ELR (cell line): ENCODE measurements around the gene TRAPPC6A.

Experiments used
- DNase-seq: peaks from one replicate; pipeline ENCODE4 v3.0.0-alpha.2; 2015; ENCODE audit warnings: low read depth

The TRAPPC6A gene

GRCh38 chr19:45147835-45148676 lies 30.0 kb downstream of the TRAPPC6A start:
- no peak for DNase-seq

GRCh38 chr19:45146741-45147205 lies 31.3 kb downstream of the TRAPPC6A start:
- DNase-seq, result no peak

GRCh38 chr19:45146251-45146650 lies 31.8 kb downstream of the TRAPPC6A start:
- no peak for DNase-seq

- no peak for DNase-seq
Observed at GRCh38 chr19:45145270-45146189, 32.5 kb downstream of the TRAPPC6A start.

GRCh38 chr19:45144431-45145269 lies 33.4 kb downstream of the TRAPPC6A start:
- no peak for DNase-seq

GRCh38 chr19:45142726-45143110 lies 35.3 kb downstream of the TRAPPC6A start:
- DNase-seq, result no peak

GRCh38 chr19:45142016-45142725 lies 35.9 kb downstream of the TRAPPC6A start:
- DNase-seq, result no peak

GRCh38 chr19:45141203-45141900 lies 36.7 kb downstream of the TRAPPC6A start:
- DNase-seq, result no peak

GRCh38 chr19:45140533-45140932 lies 37.5 kb downstream of the TRAPPC6A start:
- DNase-seq, result no peak

- DNase-seq, result no peak
Observed at GRCh38 chr19:45140144-45140503, 37.9 kb downstream of the TRAPPC6A start.

GRCh38 chr19:45139286-45140143 lies 38.5 kb downstream of the TRAPPC6A start:
- no peak for DNase-seq

- DNase-seq, result no peak
Observed at GRCh38 chr19:45138303-45138751, 39.7 kb downstream of the TRAPPC6A start.

- no peak for DNase-seq
Observed at GRCh38 chr19:45137179-45137761, 40.8 kb downstream of the TRAPPC6A start.

- no peak for DNase-seq
Observed at GRCh38 chr19:45136507-45137178, 41.4 kb downstream of the TRAPPC6A start.

GRCh38 chr19:45135176-45135885 lies 42.7 kb downstream of the TRAPPC6A start:
- no peak for DNase-seq

- no peak for DNase-seq
Observed at GRCh38 chr19:45133661-45134060, 44.4 kb downstream of the TRAPPC6A start.

GRCh38 chr19:45130888-45131615 lies 47.0 kb downstream of the TRAPPC6A start:
- peak; percentile 22 for DNase-seq
